ENCODE data around the gene TMEM238.

The TMEM238 gene

DNA sequence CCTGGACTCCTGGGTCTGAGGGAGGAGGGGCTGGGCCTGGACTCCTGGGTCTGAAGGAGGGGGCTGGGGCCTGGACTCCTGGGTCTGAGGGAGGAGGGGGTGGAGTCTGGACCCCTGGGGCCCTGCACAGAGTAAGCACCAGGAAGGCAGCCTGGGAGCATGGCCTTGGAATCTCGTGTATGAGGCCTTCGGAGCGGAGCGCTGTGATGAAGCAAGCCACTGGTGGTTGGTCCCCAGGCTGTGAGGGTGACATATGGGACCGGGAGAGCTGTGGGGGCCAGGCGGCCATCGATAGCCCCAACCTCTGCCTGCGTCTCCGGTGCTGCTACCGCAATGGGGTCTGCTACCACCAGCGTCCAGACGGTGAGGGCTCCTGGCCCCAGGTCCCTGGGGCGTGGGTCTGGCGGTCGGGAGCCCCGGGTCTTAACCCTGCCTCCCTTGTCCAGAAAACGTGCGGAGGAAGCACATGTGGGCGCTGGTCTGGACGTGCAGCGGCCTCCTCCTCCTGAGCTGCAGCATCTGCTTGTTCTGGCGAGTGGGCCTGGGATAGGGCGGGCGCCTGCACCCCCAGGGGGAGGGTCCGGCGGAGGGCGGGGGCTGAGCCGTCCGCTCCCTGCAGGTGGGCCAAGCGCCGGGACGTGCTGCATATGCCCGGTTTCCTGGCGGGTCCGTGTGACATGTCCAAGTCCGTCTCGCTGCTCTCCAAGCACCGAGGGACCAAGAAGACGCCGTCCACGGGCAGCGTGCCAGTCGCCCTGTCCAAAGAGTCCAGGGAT lies 6.5 kb downstream of the TMEM238 start:
- DNase-seq (ENCODE audit: low spot score) = no peak

- no peak for DNase-seq (ENCODE audit: low spot score)
Observed at GRCh38 chr19:55376241-55376933, 7.7 kb downstream of the TMEM238 start, which contains the start of gene TMEM190. Gene TMEM190 (plus strand): TSS chr19:55376826. CDS start chr19:55376854, 28 bp downstream.

DNA sequence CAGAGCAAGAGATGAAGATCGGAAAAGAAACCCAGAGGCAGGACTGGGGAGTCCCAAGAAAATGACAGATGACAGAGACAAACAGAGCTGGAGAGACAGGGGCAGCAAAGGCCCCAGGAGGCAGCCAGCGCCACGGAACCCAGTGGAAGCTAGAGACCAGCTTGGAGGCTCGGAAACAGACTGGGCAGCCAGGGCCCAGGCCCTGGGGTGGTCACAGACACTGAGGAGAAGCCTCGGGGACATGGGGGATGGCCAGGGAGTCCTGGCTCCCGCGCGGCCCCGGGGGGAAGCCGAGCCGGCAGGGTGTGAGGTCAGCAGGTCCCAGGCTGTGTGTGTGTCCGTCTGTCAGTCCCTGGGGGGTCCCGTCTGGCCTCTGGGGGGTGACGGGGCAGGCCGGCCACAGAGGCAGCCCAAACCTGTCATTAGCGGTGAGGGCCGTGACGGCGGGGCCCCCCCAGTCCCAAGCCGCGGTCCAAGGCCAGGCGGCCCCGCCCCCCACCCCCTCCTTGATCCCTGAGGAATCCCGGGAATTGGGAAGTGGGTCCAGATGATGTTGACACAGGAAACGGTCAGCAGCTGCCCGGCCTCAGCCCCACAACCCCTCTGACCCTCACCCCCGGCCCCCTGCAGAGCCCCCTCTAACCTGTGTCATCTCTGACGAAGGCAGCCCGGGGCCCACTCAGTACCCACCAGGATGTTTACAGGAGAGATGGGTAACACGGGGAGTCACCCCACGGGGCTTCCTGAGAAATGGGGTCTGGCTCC lies 9.9 kb downstream of the TMEM238 start:
- DNase-seq (ENCODE audit: low spot score) = no peak

- DNase-seq (ENCODE audit: low spot score) = no peak
Observed at GRCh38 chr19:55373306-55373992, 10.6 kb downstream of the TMEM238 start.

- no peak for DNase-seq (ENCODE audit: low spot score)
Observed at GRCh38 chr19:55372316-55373081, 11.6 kb downstream of the TMEM238 start.

GRCh38 chr19:55370305-55370988 lies 13.6 kb downstream of the TMEM238 start, which contains the start of gene IL11:
Gene IL11 (minus strand): TSS chr19:55370463. CDS start chr19:55370310, 153 bp downstream.
- DNase-seq (ENCODE audit: low spot score) = no peak

- no peak for DNase-seq (ENCODE audit: low spot score)
Observed at GRCh38 chr19:55369653-55370304, 14.3 kb downstream of the TMEM238 start.

GRCh38 chr19:55368701-55369563 lies 15.2 kb downstream of the TMEM238 start:
- DNase-seq (ENCODE audit: low spot score) = no peak

GRCh38 chr19:55368106-55368505 lies 16.0 kb downstream of the TMEM238 start:
- DNase-seq (ENCODE audit: low spot score) = no peak

- no peak for DNase-seq (ENCODE audit: low spot score)
Observed at GRCh38 chr19:55366790-55367189, 17.3 kb downstream of the TMEM238 start.

DNA sequence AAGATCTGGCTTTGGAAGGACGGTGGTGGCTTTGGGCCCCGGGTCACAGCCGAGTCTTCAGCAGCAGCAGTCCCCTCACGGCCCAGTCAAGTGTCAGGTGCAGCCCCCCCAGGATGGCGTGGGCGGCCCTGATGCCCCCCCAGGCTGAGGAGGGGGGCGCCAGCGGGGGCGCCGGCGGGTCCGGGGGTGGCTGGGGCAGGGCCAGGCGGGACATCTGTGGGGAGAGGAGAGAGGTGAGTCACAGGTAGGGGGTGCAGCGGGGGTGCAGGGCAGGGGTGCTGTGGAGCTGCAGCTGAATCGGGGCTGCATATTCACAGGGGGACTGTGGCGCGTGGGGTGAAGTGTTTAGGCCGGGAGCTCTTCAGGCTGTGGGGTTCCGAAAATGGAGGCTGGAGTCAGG lies 18.1 kb downstream of the TMEM238 start:
- no peak for DNase-seq (ENCODE audit: low spot score)

DNA sequence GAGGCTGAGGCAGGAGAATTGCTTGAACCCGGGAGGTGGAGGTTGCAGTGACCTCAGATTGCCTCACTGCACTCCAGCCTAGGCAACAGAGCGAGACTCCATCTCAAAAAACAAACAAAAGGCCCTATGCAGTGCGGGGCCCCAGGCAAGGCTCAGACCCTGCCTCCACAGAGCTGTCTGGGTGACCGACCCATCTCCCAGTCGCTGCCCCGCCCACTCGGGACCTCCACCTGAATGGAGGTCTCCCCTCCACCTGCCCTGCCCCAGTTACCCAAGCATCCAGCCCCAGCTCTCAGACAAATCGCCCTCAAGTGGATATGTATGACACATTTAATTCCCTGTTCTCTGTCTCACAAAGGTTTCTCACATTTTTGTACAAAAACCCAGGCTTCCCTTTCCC lies 18.8 kb downstream of the TMEM238 start:
- DNase-seq (ENCODE audit: low spot score) = no peak

GRCh38 chr19:55362990-55363716 lies 20.9 kb downstream of the TMEM238 start, which contains the start of gene GARIN5B:
Gene GARIN5B (minus strand): TSS chr19:55363260. CDS start chr19:55363066, 194 bp downstream.
- DNase-seq (ENCODE audit: low spot score) = no peak

- DNase-seq (ENCODE audit: low spot score) = no peak
Observed at GRCh38 chr19:55362174-55362989, 21.7 kb downstream of the TMEM238 start.

DNA sequence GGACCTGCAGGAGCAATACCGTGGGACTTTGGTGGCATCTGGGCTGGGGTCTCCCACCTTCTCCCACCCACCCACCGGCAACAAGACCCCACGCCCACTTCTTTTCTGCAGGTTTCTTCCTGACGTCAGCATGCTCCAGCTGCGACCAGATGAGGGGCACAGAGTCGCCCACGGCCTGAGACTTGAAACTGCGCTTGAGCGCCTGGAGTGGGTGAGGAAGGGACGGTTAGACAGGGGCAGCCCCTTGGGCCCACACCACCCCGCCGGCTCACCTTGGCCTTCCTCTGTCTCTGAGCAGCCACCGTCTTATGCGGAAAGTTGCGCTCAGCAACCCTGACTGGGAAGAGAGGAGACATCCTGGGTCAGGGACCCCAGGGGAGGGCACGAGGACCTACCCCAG lies 23.2 kb downstream of the TMEM238 start:
- no peak for DNase-seq (ENCODE audit: low spot score)

DNA sequence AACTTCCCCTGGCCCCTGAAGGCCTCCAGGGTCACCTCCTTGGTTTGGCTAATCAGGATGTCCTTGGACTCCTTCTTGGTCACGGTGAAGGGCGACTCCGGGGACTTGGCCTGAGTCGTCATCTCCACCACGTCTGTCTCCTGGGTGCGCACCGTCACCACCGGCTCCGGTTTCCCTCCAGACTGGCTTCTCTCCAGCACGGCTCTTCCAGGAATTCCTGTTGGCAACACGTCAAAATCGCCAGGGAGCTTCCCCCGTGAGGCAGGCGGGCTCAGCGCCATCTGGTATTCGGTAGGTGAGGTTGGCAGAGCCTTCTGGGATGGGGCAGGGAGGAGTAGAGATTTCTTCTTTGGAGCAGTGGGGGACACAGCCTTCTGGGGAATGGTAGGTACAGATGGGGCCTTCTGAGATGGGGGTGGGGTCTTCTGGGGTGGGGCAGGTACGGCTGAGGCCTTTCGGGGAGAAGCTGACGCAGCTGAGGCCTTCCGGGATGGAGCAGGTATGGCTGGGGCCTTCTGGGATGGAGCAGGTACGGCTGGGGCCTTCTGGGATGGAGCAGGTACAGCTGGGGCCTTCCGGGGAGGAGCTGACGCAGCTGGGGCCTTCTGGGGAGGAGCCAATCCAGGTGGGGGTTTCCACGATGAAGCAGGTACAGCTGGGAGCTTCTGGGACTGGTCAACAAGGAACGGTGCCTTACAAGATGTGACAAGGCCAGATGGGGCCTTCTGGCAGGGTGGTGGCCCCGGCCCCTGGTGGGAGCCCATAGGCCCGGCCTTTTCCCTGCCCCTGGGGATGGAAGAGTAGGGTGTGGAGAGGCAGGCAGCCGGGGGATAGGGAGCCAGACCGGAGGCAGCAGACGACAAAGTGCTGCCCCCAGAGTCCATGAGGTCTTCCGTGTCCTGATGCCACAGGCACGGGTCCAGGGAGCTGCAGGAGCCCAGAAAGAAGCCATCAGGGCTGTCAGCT lies 24.9 kb downstream of the TMEM238 start:
- DNase-seq (ENCODE audit: low spot score) = no peak
